Dendritic cell treated with granulocyte-macrophage colony-stimulating factor and Interleukin-4, amounts not matched to agents 40 ng/mL and 50 ng/mL, for 4 days (primary cell): ENCODE results near the gene TPSG1.

Experiments used
- H3K27ac Mint-ChIP-seq: one replicate; pipeline ENCODE4 v1.8.0; 2022; ENCODE audit warnings: mild to moderate bottlenecking, mixed read lengths
- H3K27me3 Mint-ChIP-seq: one replicate; pipeline ENCODE4 v1.8.0; 2022; ENCODE audit warnings: mild to moderate bottlenecking, mixed read lengths
- H3K36me3 Mint-ChIP-seq: one replicate; pipeline ENCODE4 v1.8.0; 2022; ENCODE audit warnings: low read depth, mixed read lengths
- H3K4me1 Mint-ChIP-seq: one replicate; pipeline ENCODE4 v1.8.0; 2022; ENCODE audit warnings: low read depth, mixed read lengths
- H3K4me3 Mint-ChIP-seq: one replicate; pipeline ENCODE4 v1.8.0; 2022; ENCODE audit warnings: mild to moderate bottlenecking, moderate library complexity, mixed read lengths
- H3K9me3 Mint-ChIP-seq: one replicate; pipeline ENCODE4 v1.8.0; 2022; ENCODE audit warnings: mixed read lengths
- intact Hi-C: fragments of 100-400 bp; cut with micrococcal nuclease; formaldehyde crosslinking; loops from one replicate; pipeline ENCODE4 v1.15.0; 2022

The TPSG1 gene

DNA sequence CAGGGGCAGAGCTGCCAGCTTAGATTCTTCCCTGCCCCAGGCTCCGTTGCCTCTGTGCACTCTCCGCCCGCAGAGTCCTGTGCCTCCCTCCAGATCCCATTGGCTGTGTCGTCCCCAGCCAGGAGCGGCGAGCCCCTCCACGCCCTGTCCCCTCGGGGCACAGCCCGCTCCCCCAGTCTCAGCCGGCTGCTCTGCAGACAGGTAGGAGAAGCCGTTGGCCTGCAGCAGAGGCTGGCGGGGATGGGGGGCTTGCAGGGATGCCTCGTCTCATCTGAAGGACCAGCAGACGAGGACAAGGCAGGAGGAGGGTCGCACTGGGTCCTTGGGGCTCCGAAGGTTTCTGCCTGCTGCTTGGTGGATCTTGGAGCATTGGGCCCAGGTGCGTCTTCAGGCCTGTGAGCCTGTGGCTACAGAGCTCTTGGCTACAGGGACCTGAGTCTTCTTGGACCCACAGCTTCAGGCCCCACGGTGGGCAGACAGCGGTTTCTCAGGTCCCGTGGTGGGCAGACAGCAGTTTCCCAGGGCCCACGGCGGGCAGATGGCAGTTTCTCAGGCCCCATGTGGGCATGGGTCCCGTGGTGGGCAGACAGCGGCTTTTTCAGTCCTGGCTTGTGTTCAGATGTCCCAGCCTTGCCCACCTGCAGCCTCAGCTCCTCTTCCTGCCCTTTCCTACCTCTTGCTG, 6.0 kb downstream of the TPSG1 start:
- H3K27ac Mint-ChIP-seq, result no peak overlapping the region
- H3K4me1 Mint-ChIP-seq, result no peaks in the 10 kb centered on the region
- intact Hi-C loops, result no loop called here
- H3K4me3 Mint-ChIP-seq, result no peak overlapping the region
- no peaks in the 10 kb centered on the region for H3K36me3 Mint-ChIP-seq
- no peaks in the 10 kb centered on the region for H3K27me3 Mint-ChIP-seq
- no peaks in the 10 kb centered on the region for H3K9me3 Mint-ChIP-seq

DNA sequence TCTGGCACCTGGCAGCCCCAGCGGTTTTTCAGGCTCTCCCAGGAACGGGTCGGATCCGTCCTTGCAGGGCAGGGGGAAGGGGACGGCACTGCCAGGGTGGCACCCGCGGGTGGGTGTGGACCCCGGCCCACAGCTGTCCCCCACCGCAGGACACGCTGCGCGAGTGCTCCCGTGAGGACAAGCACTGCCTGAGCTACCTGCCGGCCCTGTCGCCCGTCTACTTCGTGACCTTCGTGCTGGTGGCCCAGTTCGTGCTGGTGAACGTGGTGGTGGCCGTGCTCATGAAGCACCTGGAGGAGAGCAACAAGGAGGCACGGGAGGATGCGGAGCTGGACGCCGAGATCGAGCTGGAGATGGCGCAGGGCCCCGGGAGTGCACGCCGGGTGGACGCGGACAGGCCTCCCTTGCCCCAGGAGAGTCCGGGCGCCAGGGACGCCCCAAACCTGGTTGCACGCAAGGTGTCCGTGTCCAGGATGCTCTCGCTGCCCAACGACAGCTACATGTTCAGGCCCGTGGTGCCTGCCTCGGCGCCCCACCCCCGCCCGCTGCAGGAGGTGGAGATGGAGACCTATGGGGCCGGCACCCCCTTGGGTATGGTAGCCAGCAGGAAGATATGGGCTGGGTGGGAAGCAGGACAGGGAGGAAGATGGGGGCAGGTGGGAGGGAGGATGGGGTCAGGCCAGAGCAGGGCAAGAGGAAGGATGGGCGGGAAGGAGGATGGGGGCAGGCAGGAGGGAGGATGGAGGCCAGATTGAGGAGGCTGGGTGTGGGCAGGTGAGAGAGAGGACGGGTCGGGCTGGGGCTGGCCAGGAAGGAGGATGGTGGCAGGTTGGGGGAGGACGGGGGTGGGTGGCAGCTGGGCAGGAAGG, 6.8 kb downstream of the TPSG1 start:
- Mint-ChIP-seq H3K4me1 (no peaks in the 10 kb centered on the region), H3K36me3 (no peaks in the 10 kb centered on the region), H3K4me3 (no peak overlapping the region), H3K9me3 (no peaks in the 10 kb centered on the region), H3K27me3 (no peaks in the 10 kb centered on the region), H3K27ac (no peak overlapping the region)
- intact Hi-C loops, result no loop called here

DNA sequence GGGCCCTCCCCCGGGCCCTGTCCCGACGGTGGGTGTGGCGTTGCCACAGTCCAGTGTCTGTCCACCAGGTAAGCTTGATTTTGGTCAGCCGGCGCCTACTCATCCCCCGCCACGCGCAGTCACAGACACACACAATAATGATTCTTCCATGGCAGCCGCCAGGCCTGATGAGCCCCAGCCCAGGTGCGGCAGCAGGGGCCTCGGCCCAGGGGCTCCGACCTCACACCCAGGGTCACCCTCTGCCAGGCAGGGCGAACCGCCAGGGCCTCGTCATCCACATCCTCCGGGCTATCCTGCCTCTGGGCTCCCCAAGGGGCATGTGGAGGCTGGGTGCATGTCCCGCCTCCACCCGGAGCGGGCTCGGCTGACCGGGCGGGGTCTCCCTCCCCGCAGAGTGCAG, 7.5 kb downstream of the TPSG1 start:
- H3K27me3 Mint-ChIP-seq, result no peaks in the 10 kb centered on the region
- no peaks in the 10 kb centered on the region for H3K9me3 Mint-ChIP-seq
- intact Hi-C loops, result no loop called here
- H3K27ac Mint-ChIP-seq, result no peak overlapping the region
- no peak overlapping the region for H3K4me3 Mint-ChIP-seq
- no peaks in the 10 kb centered on the region for H3K36me3 Mint-ChIP-seq
- H3K4me1 Mint-ChIP-seq, result no peaks in the 10 kb centered on the region

DNA sequence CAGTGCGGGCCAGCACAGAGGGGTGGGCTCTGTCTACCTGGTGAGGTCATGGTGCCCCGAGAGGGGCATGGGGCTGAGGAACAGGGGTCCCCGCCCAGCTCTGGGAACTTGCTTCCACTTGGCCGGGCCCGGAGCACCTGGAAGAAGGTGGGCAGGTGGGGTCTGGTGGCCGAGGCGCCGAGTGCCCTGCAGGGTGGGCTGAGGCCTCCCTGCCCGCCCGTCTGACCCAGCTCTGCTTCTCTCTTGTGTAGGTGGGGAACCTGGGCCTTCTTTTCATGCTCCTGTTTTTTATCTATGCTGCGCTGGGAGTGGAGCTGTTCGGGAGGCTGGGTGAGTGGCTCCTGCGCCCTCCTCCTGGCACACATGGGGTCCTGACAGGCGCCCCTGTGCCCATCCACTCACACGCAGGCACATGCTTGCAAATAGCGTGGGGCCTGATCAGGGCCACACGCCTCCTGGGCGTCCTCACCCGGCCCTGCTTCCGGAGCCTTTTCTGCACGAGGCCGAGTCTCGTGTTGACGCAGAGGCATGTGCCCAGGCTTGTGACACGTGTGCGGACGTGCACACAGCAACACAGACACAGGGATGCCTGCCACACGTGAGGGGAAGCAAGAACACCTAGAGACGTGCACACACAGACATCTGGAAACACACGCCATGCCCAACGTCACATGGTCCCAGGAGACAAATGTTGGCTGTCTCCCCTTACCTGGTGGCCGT, 8.2 kb downstream of the TPSG1 start:
- H3K4me3 Mint-ChIP-seq, result no peak overlapping the region
- H3K4me1 Mint-ChIP-seq, result no peaks in the 10 kb centered on the region
- H3K9me3 Mint-ChIP-seq, result no peaks in the 10 kb centered on the region
- H3K36me3 Mint-ChIP-seq, result no peaks in the 10 kb centered on the region
- no peak overlapping the region for H3K27ac Mint-ChIP-seq
- intact Hi-C loops, result no loop called here
- H3K27me3 Mint-ChIP-seq, result no peaks in the 10 kb centered on the region

DNA sequence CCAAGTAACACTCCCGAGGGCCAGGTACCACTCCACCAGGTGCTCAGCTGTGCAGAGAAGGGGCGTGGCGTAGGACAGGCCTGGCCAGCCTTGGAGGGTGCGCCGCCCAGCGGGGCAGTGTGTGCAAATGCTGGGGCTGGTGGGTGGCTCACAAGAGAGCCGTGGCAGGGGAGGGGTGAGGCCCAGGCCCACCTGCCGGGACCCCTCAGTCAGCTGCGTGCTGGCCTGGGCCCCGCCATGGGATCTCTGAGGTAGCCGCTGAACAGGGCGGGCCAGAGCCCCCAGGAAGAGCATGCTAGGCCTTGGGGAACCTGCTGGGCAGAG, 8.8 kb downstream of the TPSG1 start:
- Mint-ChIP-seq H3K4me3 (no peak overlapping the region), H3K9me3 (no peaks in the 10 kb centered on the region), H3K4me1 (no peaks in the 10 kb centered on the region), H3K27me3 (no peaks in the 10 kb centered on the region), H3K27ac (no peak overlapping the region), H3K36me3 (no peaks in the 10 kb centered on the region)
- intact Hi-C loops, result no loop called here

DNA sequence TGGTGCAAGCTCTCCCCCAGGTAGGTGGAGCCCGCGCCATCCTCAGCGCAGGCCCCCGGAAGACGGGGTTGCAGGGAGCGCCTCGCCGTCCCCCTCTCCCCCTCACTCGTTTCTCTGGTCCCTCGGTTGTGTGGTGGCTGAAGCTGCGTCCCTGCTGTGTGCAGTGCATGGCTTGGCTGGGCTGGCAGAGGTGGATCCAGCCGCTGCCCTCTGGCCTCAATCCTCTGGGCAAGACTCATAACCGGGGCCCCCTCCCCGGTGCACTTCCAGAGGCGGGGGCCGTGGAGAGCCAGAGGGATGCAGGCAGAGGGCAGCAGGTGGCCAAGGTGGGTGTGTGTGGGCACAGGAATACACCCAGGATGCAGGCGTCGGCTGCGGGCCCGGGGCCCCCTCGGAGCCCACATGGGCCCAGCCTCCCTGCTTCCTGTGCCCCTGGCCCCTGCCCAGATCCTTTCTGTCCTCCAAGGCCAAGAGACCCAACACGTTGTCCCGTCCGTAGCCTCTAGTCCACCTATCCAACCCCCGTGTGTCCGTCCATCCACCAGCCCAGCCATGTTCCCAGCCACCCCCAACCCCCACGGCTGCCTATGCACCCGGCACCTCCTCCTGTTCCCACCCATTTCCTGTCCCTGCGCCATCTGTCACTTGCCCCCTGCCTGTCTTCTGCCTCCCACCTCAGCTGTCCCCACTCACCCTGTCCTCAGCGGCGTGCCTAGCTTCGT, 9.3 kb downstream of the TPSG1 start:
- no peaks in the 10 kb centered on the region for H3K4me1 Mint-ChIP-seq
- no peak overlapping the region for H3K27ac Mint-ChIP-seq
- H3K9me3 Mint-ChIP-seq, result no peaks in the 10 kb centered on the region

DNA sequence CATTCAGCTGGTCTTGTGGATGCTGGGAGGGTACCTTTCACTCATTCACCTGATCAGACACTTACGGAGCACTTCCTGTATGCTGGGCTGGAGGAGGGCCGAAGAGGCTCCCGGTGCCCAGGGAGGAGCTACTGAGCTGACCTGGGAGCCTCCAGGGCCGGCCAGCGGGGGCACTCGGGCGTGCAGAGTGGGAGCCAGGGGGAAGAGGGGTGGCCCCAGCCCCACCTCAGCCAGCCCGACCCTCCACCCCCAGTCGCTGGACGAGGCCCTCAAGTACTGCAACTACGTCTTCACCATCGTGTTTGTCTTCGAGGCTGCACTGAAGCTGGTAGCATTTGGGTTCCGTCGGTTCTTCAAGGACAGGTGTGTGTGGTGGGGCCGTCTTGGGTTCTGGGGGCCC, 10.3 kb downstream of the TPSG1 start:
- intact Hi-C loops, result no loop called here
- Mint-ChIP-seq H3K4me1 (no peaks in the 10 kb centered on the region), H3K27me3 (no peaks in the 10 kb centered on the region), H3K9me3 (no peaks in the 10 kb centered on the region), H3K27ac (no peak overlapping the region), H3K36me3 (no peaks in the 10 kb centered on the region), H3K4me3 (no peak overlapping the region)

More for the DNA sequence above, 9.3 kb downstream of the TPSG1 start:
- H3K4me3 Mint-ChIP-seq, result no peak overlapping the region
- H3K36me3 Mint-ChIP-seq, result no peaks in the 10 kb centered on the region
- intact Hi-C loops, result no loop called here
- no peaks in the 10 kb centered on the region for H3K27me3 Mint-ChIP-seq

DNA sequence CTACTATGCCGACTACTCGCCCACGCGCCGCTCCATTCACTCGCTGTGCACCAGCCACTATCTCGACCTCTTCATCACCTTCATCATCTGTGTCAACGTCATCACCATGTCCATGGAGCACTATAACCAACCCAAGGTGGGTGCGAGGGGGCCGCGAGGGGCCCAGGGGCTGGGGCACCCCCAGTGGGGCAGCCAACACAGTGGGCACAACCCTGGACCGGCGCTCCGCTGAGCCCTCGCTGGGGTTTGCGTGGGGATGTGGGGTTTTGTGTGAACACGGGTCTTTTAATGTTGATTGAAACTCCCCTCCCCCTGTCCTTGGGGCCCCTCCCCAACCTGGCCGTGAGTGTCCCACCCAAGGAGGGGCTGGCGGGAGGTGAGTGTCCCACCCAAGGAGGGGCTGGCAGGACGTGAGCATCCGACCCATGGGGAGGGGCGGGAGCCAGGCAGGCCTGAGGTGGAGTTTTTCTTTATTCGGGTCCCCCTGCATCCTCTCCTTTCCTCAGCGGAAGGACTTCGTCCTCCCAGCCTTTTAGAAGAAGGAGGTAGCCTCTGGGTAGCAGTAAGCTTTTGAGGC, 11.2 kb downstream of the TPSG1 start:
- Mint-ChIP-seq H3K9me3 (no peaks in the 10 kb centered on the region), H3K36me3 (no peaks in the 10 kb centered on the region), H3K27ac (no peak overlapping the region), H3K4me3 (no peak overlapping the region), H3K27me3 (no peaks in the 10 kb centered on the region), H3K4me1 (no peaks in the 10 kb centered on the region)
- intact Hi-C loops, result no loop called here

DNA sequence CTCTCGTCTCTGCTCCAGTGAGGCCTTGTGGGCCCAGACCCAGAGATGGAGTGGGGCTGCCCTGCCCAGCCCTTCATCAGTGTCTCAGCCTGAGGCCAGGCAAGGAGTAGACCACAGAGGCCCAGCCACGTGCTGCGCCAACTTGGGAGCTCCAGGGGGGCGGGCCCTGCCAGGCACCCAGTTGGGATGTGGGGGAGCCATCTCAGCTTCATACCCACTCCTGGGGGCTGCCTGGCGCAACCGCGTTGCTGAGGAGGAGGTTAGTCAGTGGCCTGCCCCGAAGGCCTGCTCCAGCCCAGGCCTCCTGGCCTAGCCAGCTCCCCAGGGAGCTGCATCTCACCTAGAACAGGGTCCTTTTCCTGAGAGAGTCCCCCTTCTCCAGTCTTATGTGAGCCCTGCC, 11.8 kb downstream of the TPSG1 start:
- intact Hi-C loops, result no loop called here
- Mint-ChIP-seq H3K4me1 (no peaks in the 10 kb centered on the region), H3K4me3 (no peak overlapping the region), H3K36me3 (no peaks in the 10 kb centered on the region), H3K27me3 (no peaks in the 10 kb centered on the region), H3K9me3 (no peaks in the 10 kb centered on the region), H3K27ac (no peak overlapping the region)

DNA sequence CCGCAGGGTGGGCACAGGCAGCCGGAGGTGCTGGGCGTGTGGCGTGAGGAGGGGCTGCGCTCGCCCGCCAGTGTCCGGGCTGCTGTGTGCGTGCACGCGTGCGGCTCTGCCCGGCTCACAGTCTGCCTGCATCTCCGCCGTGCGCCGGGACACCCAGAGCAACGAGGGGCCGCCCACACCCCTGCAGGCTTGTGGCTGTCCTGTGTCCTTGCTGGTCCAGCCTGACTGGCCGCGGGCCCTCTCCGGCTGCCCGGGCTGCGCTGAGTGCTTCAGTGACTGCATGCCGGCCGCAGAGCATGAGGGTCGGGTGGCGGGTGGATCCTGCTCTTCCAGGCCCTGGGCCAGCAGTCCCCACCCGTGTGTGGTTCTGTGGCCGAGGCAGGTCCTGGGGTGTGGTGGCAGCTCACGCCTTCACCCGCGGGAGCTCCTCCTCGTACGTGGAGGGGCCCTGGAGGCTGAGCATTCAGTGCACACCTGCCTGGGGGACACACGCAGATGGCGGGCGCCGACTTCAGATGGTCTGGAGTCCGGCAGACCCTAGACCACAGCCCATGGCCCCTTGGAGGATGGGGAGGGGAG, 12.4 kb downstream of the TPSG1 start:
- Mint-ChIP-seq H3K27me3 (no peaks in the 10 kb centered on the region), H3K9me3 (no peaks in the 10 kb centered on the region), H3K4me1 (no peaks in the 10 kb centered on the region), H3K36me3 (no peaks in the 10 kb centered on the region), H3K27ac (no peak overlapping the region), H3K4me3 (no peak overlapping the region)
- intact Hi-C loops, result no loop called here

DNA sequence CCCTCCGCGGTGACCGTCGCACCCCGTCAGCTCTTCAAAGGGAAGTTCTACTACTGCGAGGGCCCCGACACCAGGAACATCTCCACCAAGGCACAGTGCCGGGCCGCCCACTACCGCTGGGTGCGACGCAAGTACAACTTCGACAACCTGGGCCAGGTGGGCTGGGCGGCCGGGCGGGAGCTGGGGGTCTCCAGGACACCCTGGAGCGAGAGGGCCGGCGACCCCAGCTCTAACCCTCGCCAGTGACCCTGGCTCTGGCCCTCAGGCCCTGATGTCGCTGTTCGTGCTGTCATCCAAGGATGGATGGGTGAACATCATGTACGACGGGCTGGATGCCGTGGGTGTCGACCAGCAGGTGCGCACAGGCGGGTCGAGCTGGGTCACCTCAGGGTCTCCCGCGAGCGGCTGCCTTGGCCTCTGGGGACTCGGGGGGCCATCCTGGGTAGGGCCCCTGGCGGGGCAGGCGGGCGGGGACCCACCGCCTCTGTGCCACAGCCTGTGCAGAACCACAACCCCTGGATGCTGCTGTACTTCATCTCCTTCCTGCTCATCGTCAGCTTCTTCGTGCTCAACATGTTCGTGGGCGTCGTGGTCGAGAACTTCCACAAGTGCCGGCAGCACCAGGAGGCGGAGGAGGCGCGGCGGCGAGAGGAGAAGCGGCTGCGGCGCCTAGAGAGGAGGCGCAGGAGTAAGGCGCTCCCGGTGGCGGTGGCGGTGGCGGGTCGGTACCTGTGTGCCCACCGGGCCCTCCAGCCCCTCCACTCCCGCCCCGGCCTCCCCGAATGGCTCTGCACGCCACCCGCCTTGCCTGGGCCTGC, 13.4 kb downstream of the TPSG1 start:
- Mint-ChIP-seq H3K36me3 (no peaks in the 10 kb centered on the region), H3K27ac (no peak overlapping the region), H3K4me1 (no peaks in the 10 kb centered on the region), H3K27me3 (no peaks in the 10 kb centered on the region), H3K4me3 (no peak overlapping the region), H3K9me3 (no peaks in the 10 kb centered on the region)
- intact Hi-C loops, result no loop called here

DNA sequence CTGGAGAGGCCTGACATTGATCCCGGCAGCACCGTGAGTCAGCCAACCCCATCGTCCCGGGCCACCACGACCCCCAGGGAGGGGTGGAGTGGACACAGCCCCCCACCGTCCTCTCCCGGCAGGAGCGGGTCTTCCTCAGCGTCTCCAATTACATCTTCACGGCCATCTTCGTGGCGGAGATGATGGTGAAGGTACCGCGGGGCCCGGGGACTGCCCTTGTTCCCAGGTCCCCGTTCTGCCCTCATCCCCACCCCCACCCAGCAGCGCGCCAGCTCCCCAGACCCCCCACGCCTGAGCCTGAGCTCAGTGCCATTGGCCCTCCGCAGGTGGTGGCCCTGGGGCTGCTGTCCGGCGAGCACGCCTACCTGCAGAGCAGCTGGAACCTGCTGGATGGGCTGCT, 14.6 kb downstream of the TPSG1 start:
- Mint-ChIP-seq H3K36me3 (no peaks in the 10 kb centered on the region), H3K27me3 (no peaks in the 10 kb centered on the region), H3K27ac (no peak overlapping the region), H3K9me3 (no peaks in the 10 kb centered on the region), H3K4me3 (no peak overlapping the region), H3K4me1 (no peaks in the 10 kb centered on the region)
- intact Hi-C loops, result no loop called here

DNA sequence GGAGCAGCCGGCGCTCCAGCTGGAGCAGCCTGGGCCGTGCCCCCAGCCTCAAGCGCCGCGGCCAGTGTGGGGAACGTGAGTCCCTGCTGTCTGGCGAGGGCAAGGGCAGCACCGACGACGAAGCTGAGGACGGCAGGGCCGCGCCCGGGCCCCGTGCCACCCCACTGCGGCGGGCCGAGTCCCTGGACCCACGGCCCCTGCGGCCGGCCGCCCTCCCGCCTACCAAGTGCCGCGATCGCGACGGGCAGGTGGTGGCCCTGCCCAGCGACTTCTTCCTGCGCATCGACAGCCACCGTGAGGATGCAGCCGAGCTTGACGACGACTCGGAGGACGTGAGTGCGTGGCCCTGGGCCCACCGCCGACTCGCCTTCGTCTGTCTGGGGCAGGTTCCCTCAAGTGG, 16.0 kb downstream of the TPSG1 start:
- no peaks in the 10 kb centered on the region for H3K4me1 Mint-ChIP-seq
- no peak overlapping the region for H3K27ac Mint-ChIP-seq
- H3K4me3 Mint-ChIP-seq, result no peak overlapping the region
- no peaks in the 10 kb centered on the region for H3K36me3 Mint-ChIP-seq
- intact Hi-C loops, result no loop called here
- H3K9me3 Mint-ChIP-seq, result no peaks in the 10 kb centered on the region
- no peaks in the 10 kb centered on the region for H3K27me3 Mint-ChIP-seq
